ENCODE measurements around the gene IGFBP4. TPM values are rescaled to one million over a fixed set of nuclear protein-coding genes. Genes with fewer than 3 reads are reported as not detected.

IGFBP4 gene
- total and polyA plus RNA-seq, 2 of the 4 experiments (the other 2 are of a cell fraction): 308 to 1,187 TPM

GRCh38 chr17:40497695-40498094, 54.4 kb downstream of the IGFBP4 start:
- no peaks in the 10 kb centered on the region for H4K20me1 ChIP-seq (ENCODE audit: insufficient read depth, low read length)
- TF ChIP-seq CEBPB (IDR thresholded peaks at IDR 0.05; ENCODE audit: low read depth, low read length): peak; percentile 39; the same call in 1 of the 2 replicates
- TF ChIP-seq SMC3 (IDR thresholded peaks at IDR 0.05; ENCODE audit: low read depth, low read length): no peak
- in situ Hi-C loops (cut with MboI; ENCODE audit: low sequenced_read_pairs): no loop called here
- H2BK5ac ChIP-seq (ENCODE audit: low read depth, low read length, poor library complexity, severe bottlenecking): peak overlapping the region; percentile 25
- peaks cover 23% of the 10 kb centered on the region for H3K4me1 ChIP-seq (ENCODE audit: control insufficient read depth, insufficient read depth, low read length)
- peaks cover 0 to 6% of the 10 kb centered on the region in 2 experiments; a peak in 1 of 4 replicates for H3K79me1 ChIP-seq (ENCODE audit: low read depth in 1 of 2, low read length in 2 of 2)
- H4K5ac ChIP-seq (ENCODE audit: low read depth, low read length): peak overlapping the region; percentile 88
- H2BK20ac ChIP-seq (ENCODE audit: low read depth, low read length): peak overlapping the region; percentile 52
- ChIA-PET CTCF (interaction anchor here (1.1 to 1.4 kb wide), 2 partner anchors 21 to 35 kb away, joined by 5 to 10 read pairs; no protein-coding TSS in a partner anchor), POLR2A (ENCODE audit: unreplicated experiment) (no interaction called here)
- H3K27ac ChIP-seq (ENCODE audit: insufficient read depth, low read length): peak overlapping the region; percentile 56
- peak overlapping the region; percentile 84 for H3K18ac ChIP-seq (ENCODE audit: low read depth, low read length)
- peak overlapping the region; percentile 11; the same call in 1 of the 2 replicates for H3K4me2 ChIP-seq (ENCODE audit: low read depth, low read length)
- H2BK120ac ChIP-seq (ENCODE audit: low read depth, low read length): peak overlapping the region; percentile 59
- peak overlapping the region; percentile 90 for H2BK15ac ChIP-seq (ENCODE audit: low read depth, low read length)
- ATAC-seq (ENCODE audit: low read depth) (peak; percentile 25), DNase-seq (peak; percentile 61)
- H3K27me3 ChIP-seq (ENCODE audit: control insufficient read depth, insufficient read depth, low read length): no peaks in the 10 kb centered on the region
- no TSS peak for BruUV-seq (replicated peaks)
- peak overlapping the region; percentile 3 for H2AFZ ChIP-seq (replicated peaks; ENCODE audit: low read length, poor library complexity)
- intact Hi-C loops (cut with micrococcal nuclease): no loop called here
- H4K8ac ChIP-seq (ENCODE audit: low read depth in 2 of 2, low read length in 2 of 2): peak overlapping the region; percentile 70 to 99
- H3K9me3 ChIP-seq (ENCODE audit: control insufficient read depth, insufficient read depth, low read length): no peaks in the 10 kb centered on the region
- no peak overlapping the region for H3K4me3 ChIP-seq (ENCODE audit: insufficient read depth, low read depth, low read length)
- peaks cover 10% of the 10 kb centered on the region for H3K9me1 ChIP-seq (ENCODE audit: insufficient read depth, low read length)
- peak overlapping the region; percentile 4; the same call in 1 of the 2 replicates for H3K23ac ChIP-seq (ENCODE audit: low read depth, low read length)
- peak overlapping the region; percentile 62 for H2AK5ac ChIP-seq (ENCODE audit: low read depth, low read length)
- WGBS, 2 experiments (ENCODE audit: extremely low coverage in 2 of 2, insufficient read length in 1 of 2): no CpG with 5 or more reads among the region's 2 CpGs
- peak overlapping the region; percentile 11; the same call in 1 of the 2 replicates for H3K9ac ChIP-seq (ENCODE audit: low read depth, low read length)
- H3K36me3 ChIP-seq (ENCODE audit: control insufficient read depth, insufficient read depth, low read length): no peaks in the 10 kb centered on the region
- no peak overlapping the region for H3K56ac ChIP-seq (ENCODE audit: extremely low read depth, insufficient read depth, low read length)
- H2AK9ac ChIP-seq (replicated peaks; ENCODE audit: low read depth, low read length, poor library complexity): peak overlapping the region; percentile 75
- H3K14ac ChIP-seq (replicated peaks; ENCODE audit: low read depth, low read length): peak overlapping the region; percentile 59
- peak overlapping the region; percentile 64 for H3K4ac ChIP-seq (ENCODE audit: low read depth, low read length)
- dilution Hi-C loops (cut with HindIII; ENCODE audit: low sequenced_read_pairs, unreplicated experiment): no loop called here
- peak overlapping the region; percentile 80 for H4K91ac ChIP-seq (ENCODE audit: insufficient read depth, low read depth, low read length)
